Prostate gland (tissue), 2 donors: Measurements from ENCODE around the gene P2RY6.

Experiments
- POLR2A ChIP-seq: fragments of 450-650 bp; IDR thresholded peaks from one replicate; pipeline ENCODE4 v1.6.1; 2016; ENCODE audit warnings: antibody characterized with exemption, mild to moderate bottlenecking
- POLR2AphosphoS5 ChIP-seq: sonication (generic); formaldehyde crosslinking; IDR thresholded peaks from one replicate; pipeline ENCODE4 v1.6.1; 2017; ENCODE audit warnings: antibody characterized with exemption
- TF ChIP-seq, protein P1 (sequence below), 4 experiments: fragments of 200-600 bp in 2 of 4; fragments of 450-650 bp in 2 of 4; sonication (generic) in 2 of 4; IDR thresholded peaks; 1 replicate in 3 of 4; 2 replicates in 1 of 4; pipeline ENCODE4 v1.5.1; 2016 to 2019; ENCODE audit warnings: antibody characterized with exemption in 4 of 4, mild to moderate bottlenecking in 2 of 4, moderate library complexity in 2 of 4

DNA sequence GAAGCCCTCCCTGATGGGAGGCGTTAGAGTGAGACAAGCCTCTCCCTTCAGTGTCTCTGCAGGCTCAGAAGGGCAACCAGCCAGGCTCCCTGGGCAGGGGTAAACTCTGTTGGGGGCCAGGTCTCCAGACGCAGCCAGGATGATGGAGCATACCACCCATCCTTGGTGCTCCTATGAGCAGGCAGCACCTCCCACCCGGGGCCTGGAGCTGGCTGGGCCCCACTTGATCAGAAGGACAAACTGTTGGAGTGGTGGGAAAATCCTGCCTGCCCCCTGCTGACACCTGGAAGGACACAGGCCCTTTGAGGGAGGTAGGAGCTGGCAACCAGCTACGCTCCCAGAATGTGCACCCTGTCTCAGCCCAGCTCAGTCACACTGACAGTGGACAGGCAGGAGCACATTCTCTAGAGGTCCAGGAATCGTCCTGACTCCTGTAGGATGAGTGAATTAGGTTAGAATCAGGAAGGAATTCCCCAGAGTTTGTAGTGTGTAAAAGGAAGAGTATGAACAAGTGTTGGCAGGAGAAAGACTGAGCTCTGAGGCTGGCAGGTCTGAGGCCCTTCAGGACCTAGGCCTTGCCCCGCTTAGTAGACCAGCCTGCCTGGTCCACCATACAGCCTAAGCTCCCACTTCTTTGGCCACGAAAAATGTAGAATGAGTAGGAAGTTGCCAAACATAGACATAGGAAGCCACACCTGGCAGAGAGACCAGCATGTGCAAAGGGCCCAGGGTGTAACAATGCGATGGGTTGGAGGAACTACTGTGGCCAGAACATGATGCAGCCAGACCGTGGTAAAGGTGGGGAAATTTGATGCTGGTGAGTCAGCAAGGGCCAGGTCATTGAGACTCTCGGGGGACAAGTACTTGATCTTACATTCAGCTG is 55.0 kb downstream of the P2RY6 start:
- TF ChIP-seq POLR2AphosphoS5 (no peak), POLR2A (no peak)
- TF ChIP-seq, protein P1, sequence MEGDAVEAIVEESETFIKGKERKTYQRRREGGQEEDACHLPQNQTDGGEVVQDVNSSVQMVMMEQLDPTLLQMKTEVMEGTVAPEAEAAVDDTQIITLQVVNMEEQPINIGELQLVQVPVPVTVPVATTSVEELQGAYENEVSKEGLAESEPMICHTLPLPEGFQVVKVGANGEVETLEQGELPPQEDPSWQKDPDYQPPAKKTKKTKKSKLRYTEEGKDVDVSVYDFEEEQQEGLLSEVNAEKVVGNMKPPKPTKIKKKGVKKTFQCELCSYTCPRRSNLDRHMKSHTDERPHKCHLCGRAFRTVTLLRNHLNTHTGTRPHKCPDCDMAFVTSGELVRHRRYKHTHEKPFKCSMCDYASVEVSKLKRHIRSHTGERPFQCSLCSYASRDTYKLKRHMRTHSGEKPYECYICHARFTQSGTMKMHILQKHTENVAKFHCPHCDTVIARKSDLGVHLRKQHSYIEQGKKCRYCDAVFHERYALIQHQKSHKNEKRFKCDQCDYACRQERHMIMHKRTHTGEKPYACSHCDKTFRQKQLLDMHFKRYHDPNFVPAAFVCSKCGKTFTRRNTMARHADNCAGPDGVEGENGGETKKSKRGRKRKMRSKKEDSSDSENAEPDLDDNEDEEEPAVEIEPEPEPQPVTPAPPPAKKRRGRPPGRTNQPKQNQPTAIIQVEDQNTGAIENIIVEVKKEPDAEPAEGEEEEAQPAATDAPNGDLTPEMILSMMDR (IDR thresholded peaks at IDR 0.05), result no peak
